HG02623 (cell line): Measurements from ENCODE around the gene THAP7.
A peak's percentile ranks its signal among the peaks of the same experiment; 100 is the strongest.
"Not testable (repeated sequence)": the region's sequence is repeated elsewhere in the genome, so short reads cannot be mapped to it uniquely, and the experiment has no call there.

Experiments used
- ATAC-seq: cut with Tn5 transposase; IDR thresholded peaks from one replicate; pipeline ENCODE4 v1.9.1; 2021; ENCODE audit warnings: moderate library complexity; ENCODE audit not compliant: unreplicated experiment

The THAP7 gene, protein sequence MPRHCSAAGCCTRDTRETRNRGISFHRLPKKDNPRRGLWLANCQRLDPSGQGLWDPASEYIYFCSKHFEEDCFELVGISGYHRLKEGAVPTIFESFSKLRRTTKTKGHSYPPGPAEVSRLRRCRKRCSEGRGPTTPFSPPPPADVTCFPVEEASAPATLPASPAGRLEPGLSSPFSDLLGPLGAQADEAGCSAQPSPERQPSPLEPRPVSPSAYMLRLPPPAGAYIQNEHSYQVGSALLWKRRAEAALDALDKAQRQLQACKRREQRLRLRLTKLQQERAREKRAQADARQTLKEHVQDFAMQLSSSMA

DNA sequence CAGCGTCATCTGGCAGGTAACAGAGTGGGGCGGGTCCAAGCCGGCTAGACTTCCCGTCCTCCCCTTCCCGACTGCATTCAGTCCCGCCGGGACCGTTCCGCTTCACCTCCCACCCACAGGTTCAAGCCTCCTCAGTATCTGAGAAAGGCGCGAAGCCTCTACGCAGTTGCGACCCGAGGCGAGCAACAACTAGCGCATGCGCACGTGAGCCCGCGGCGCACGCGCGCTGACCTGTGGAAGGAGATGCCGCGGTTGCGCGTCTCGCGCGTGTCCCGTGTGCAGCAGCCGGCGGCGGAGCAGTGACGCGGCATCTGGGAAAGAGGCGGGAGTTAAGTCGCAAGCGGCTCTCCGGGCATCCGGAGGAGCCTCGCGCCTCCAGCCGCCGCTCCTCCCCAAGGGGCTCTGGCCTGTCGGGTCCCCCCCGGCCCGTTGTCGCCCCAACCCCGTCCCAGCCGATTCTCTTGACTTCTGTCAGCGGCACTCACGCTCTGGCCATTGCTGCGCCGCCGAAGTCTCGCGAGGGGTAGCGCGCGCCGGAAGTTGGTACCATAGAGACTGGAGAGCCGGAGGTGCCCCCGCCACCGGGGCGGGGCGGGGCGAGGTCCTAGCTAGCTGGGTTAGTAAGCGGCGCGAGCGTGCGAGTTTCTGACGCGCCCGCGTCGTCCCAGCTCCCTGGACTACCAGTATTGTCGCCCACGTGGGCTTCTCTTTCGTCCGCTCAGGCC lies at the start of gene THAP7:
THAP7 (minus strand) TSS at position 518 of the 725 bp plus-strand sequence; CDS start at position 311, 207 bp downstream.
- peak; percentile 87 for ATAC-seq

DNA sequence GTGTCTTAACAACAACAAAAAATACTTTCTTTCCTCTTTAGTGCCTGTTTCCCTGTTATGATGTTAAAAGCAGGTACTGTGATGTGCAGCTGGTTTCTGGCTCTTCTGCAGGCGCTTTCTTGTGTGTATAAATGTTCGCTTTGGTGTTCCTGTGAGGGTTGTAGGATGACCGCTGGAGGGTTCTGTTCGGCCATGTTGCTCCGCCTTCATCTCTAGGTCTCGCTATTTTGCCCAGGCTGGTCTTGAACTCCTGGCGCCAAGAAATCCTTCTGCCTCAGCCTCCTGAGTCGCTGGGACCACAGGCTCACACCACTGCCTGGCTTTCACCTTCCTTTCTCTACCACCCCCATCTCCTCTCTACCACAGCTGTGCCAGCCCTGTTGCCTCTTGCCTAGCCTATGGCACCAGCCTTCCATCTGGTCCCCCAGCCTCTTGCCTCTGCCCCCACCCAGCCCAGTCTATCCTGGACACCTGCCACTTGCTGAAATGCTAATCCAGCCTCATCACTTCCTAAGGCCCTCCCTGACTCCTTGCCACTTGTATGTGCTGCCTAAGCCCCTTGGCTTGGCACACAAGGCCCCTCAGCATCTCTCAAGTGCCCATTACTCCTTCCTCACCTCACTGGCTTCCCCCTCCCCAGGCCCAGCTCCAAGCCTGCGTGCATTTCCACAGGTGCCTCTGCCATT lies 49.4 kb upstream of the THAP7 start:
- no peak for ATAC-seq

GRCh38 chr22:21048965-21049364 lies 47.0 kb upstream of the THAP7 start:
- not testable (repeated sequence) for ATAC-seq

DNA sequence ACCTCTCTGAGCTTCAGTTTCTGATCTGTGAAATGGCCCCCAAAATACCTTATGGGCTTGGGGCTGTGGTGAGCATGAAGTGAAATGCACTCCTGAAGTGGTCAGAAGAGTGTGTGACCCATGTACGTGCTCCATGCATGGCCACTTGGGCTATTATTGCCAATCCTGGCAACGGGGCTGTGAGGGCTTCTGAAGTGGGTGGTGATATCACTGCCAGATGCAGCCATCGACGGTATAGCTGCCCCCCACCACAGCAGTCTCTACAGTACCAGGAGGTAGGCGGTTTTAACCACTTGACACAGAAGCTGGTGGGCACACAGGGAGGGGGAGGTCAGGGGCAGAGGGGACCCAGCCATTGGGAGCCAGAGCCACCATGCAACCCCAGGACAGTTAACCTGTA lies 46.5 kb upstream of the THAP7 start:
- not testable (repeated sequence) for ATAC-seq

DNA sequence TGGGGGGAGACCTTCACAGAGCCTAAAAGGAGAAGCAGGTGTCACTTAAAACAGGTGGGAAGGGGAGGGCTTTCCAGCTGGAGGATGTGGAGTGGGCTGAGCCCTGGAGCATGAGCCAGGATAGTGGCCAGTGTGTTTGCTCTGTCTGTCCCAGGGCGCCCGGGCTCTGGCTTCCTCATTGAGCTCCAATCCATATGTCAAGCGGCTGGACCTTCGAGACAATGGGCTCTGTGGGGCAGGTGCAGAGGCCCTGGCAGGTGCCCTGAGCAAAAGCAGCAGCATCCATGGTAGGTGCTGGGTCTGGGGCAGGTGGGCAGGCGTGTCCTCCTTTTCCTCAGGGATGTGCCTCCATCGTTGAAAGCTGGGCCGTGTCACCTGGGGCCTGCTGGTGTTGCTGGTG lies 45.8 kb upstream of the THAP7 start:
- ATAC-seq = no peak

DNA sequence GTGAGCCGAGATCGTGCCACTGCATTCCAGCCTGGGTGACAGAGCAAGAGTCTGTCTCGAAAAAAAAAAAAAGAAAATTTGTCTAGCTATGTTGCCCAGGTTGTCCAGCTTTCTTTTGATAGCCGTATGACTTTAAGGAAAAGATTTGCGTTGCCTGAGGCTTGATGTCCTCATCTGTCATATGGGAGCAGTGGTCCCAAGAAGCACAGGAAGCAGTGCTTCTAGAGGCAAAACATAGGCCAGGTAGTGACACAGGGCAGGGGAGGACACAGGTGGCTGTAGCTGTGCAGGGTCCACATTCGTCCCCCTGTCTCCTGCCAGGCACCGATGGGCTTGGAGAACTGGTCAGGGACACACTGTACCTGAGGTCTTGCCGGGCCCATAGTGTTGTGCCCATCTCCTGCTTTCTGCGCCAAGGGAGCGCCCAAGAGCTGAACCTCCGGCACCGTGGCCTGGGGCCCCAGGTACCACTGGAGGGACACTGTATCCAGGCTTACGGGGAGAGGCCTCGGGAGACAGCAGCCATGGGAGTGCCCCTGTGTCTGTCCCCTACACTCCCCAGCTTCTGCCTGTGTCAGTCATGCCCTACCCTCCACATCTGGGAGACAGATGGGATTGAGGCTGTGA lies 45.2 kb upstream of the THAP7 start:
- no peak for ATAC-seq

DNA sequence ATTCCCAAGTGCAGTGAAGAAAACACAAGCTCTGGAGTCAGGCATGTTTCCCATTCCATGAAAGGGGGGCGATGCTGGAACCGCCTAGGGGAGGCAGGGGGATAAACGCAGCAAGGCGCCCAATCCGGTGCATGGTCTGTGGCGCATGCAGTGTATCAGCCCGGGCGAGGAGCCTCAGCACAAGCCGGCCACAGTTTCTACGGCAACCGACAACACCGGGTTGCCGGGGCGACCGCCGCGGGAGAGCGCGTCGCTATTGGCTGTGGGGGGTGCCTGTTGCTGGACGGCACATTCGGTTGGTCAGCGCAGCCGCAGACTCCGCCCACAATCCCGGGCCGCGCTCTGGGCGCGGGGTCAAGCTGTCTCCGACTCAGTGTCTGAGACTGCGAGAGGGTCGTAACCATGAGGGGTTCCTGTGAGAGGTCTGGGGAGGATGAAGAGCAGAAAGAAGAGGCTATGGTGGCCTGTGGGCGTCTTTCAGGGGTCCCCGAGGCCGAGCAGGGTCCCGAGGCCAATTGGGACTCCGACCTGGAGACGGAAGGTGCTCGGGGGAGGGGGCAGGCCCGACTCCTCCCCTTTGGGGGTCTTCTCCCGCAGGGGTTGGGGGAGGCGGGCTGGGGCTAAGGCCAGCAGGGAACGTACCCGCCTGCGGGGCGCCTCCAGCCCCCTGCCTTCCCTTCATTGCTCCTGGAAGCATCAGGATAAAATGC lies 43.8 kb upstream of the THAP7 start, which contains the start of gene LRRC74B:
LRRC74B (plus strand) TSS at position 362 of the 710 bp plus-strand sequence; CDS start at position 403, 41 bp downstream.
- ATAC-seq = peak; percentile 85

GRCh38 chr22:21044931-21045584 lies 43.1 kb upstream of the THAP7 start:
- ATAC-seq = no peak

DNA sequence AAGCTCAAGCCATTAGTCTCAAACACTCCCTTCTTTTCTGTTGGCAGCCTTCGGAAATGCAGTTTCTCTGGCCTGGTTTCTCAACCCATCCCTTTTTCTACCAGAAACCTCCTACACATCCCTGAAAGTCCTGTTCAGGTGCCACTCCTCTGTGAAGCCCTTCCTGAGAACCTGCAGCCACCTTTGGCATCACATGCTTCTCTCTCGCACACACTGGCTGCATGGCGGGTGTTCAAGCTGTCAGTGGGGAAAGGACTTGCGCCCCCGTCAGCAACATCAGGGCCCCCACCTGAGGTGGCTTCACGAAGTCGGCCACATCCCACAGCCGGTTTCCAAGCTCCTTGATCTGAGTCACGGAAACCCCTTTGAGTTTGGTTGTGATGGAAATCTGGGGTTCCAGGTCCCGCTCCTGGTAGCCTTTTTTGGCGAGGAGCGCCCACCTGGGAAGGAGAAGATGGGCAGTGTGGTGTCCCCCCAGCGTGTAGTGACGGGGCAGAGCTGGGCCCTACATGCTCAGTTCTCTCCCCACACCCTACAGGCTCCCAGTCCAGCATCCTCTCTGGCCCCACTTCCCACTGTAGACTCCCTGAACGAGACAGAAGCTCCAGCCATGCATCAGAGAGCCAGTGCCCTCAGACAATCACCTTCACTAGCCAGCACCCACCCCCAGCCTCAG lies 42.1 kb upstream of the THAP7 start:
- no peak for ATAC-seq

GRCh38 chr22:21042978-21043859 lies 41.3 kb upstream of the THAP7 start:
- ATAC-seq = no peak

GRCh38 chr22:21041937-21042336 lies 40.0 kb upstream of the THAP7 start:
- ATAC-seq = no peak

DNA sequence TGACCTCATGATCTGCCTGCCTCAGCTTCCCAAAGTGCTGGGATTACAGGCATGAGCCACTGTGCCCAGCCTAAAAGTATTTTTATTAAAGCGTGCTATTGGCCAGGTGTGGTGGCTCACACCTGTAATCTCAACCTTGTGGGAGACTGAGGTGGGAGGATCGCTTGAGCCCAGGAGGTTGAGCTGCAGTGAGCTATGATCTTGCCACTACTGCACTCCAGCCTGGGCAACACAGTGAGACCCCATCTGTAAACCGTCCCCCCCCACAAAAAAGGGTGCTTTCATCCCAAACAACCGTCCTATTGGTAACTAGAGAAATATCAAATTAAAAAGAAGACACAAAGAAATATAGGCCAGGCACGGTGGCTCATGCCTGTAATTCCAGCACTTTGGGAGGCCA lies 37.2 kb upstream of the THAP7 start:
- ATAC-seq = not testable (repeated sequence)

DNA sequence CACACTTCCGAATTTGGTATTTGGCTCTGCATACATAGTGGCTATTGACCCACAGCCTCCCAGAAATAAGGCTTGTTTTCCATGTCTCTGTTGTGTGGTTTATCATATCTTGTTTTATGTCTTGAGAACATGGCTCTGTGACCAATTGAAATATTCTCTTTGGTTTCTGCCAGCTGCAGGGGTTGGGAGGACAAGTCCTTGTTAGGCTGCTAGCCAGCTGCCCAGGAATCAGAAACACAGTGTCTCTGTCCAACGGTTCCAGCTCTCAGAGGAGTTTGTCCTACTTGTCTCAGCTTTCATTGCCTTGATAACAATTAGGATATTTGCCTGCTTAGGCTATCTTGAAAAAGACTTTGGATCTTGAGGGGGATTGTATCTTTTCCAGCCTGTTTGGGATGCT lies 36.5 kb upstream of the THAP7 start:
- ATAC-seq = no peak

GRCh38 chr22:21034989-21035388 lies 33.1 kb upstream of the THAP7 start:
- ATAC-seq = no peak

DNA sequence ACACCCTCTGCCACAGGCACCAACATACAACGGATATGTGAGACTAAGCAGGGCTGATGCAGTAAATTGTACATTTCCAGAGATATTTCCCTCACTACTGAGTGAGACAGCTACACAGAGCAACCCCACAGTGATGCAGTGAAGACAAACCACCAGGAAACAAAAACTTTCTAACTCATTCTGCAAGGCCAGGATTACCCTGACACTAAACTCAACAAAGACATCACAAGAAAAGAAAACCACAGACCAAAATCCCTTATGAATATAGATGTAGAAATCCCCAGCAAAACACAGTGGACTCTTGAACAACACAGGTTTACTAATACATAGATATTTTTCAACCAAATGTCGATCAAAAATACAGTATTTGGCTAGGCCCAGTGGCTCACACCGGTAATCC lies 32.0 kb upstream of the THAP7 start:
- no peak for ATAC-seq

DNA sequence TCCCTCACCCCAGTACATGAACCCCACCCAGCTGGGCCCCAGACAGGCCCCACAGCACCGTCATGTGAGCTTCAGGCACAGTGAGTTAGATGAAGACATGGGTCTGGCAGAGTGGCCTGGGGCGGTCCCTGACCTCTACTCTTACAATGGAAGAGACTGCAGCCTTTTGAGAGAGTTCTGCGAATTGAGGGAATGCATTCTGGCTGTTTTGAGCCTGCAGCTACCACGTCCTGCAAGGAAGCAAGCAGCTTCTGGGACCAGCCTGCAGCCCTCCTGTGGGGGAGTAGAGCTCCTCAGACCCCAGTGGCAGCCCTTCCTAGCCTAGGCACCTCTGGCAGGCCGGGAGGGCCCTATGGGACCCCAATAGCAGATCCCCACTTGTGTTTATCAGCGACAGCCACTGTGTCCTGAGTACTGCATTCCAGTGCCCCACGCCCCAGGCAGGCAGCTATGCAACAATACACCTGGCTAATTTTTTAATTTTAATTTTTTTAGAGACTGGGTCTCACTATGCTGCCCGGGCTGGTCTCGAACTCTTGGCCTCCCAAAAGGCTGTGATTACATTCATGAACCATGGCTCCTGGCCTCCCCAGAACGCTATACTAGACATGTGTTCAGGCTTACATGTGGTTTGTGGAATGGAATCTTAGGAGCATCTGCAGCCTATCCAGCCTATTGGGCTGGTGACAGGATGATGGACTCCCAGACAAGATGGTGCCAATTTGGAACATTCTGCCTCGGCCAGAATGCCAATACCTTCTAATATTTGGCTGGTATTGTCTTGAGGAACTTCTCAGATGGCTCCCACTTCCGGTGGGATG lies 31.2 kb upstream of the THAP7 start:
- no peak for ATAC-seq

GRCh38 chr22:21032037-21032867 lies 30.3 kb upstream of the THAP7 start, which contains the start of gene SLC7A4:
Gene SLC7A4 (minus strand): TSS chr22:21032561. CDS start chr22:21031812, 749 bp downstream.
- ATAC-seq = no peak
